Colonic mucosa (tissue), 4 donors: ENCODE data around the gene OLIG3. TPM values are rescaled to one million over a fixed set of nuclear protein-coding genes. Genes with fewer than 3 reads are reported as not detected.

Experiments
- DNase-seq: peaks from one replicate; pipeline ENCODE4 v3.0.0-alpha.2; 2020
- H3K27ac ChIP-seq: fragments of 200-600 bp; one replicate; pipeline ENCODE4 v1.8.0; 2021
- H3K27me3 ChIP-seq: fragments of 200-600 bp; one replicate; pipeline ENCODE4 v1.8.0; 2021
- H3K36me3 ChIP-seq: fragments of 200-600 bp; one replicate; pipeline ENCODE4 v1.8.0; 2021
- H3K4me1 ChIP-seq: fragments of 200-600 bp; one replicate; pipeline ENCODE4 v1.8.0; 2021; ENCODE audit warnings: mild to moderate bottlenecking
- H3K4me3 ChIP-seq: fragments of 200-600 bp; one replicate; pipeline ENCODE4 v1.8.0; 2021
- H3K9ac ChIP-seq, 2 donors: one replicate each; pipeline ENCODE4 v1.7.0; 2013; ENCODE audit warnings: control low read depth in 2 of 2, low read depth in 2 of 2, low read length in 2 of 2
- H3K9me3 ChIP-seq: fragments of 200-600 bp; one replicate; pipeline ENCODE4 v1.8.0; 2021
- CTCF ChIP-seq: fragments of 200-600 bp; IDR thresholded peaks from one replicate; pipeline ENCODE4 v1.8.0; 2022; ENCODE audit warnings: antibody characterized with exemption, mild to moderate bottlenecking
- intact Hi-C: fragments of 100-400 bp; cut with DNase I; formaldehyde crosslinking; loops from one replicate; pipeline ENCODE4 v1.14.1; 2022
- total RNA-seq, 2 donors: library from RNA; stranded (reverse); fragmentation: NEBNext Ultra II Directional in 1 of 2; extraction: Animal tissue kit (Norgen Biotek cat#: 25700) in 1 of 2; gene quantifications; one replicate each; pipeline ENCODE4 v1.2.1, GENCODE V29; 2021
- donor health status: healthy.
- donor health status: DM: no; HTN: no; CAD: no.
- donor health status: DM: no; HTN: no; CAD: no.

OLIG3 gene
- total RNA-seq = not detected

GRCh38 chr6:137494281-137494987, at the start of gene OLIG3:
OLIG3 (minus strand) TSS chr6:137494394; CDS start chr6:137494170, 224 bp downstream.
- peaks cover 99% of the 10 kb centered on the region for H3K27me3 ChIP-seq
- H3K9ac ChIP-seq = no peak within 1 kb of the TSS
- no peak for TF ChIP-seq CTCF
- H3K36me3 ChIP-seq = no peaks in the 10 kb centered on the region
- intact Hi-C loops = no loop called here
- no peak within 1 kb of the TSS for H3K27ac ChIP-seq
- no peaks in the 10 kb centered on the region for H3K9me3 ChIP-seq
- no peak for DNase-seq
- no peak within 1 kb of the TSS for H3K4me3 ChIP-seq
- H3K4me1 ChIP-seq = peaks cover 12% of the 10 kb centered on the region

- H3K27me3 ChIP-seq = no peaks in the 10 kb centered on the region
- H3K9me3 ChIP-seq = no peaks in the 10 kb centered on the region
- no peaks in the 10 kb centered on the region for H3K4me1 ChIP-seq
- no peak for TF ChIP-seq CTCF
- no peak overlapping the region for H3K27ac ChIP-seq
- no peaks in the 10 kb centered on the region for H3K36me3 ChIP-seq
- intact Hi-C loops = no loop called here
- no peak overlapping the region for H3K4me3 ChIP-seq
- no peak overlapping the region for H3K9ac ChIP-seq
- DNase-seq = no peak
Observed at GRCh38 chr6:137543114-137543513, 48.9 kb upstream of the OLIG3 start.

- intact Hi-C loops = no loop called here
- no peak for TF ChIP-seq CTCF
Observed at GRCh38 chr6:137542713-137543112, 48.5 kb upstream of the OLIG3 start.

GRCh38 chr6:137541534-137542063, 47.4 kb upstream of the OLIG3 start:
- Histone ChIP-seq H3K9me3 (no peaks in the 10 kb centered on the region), H3K9ac (no peak overlapping the region), H3K27me3 (no peaks in the 10 kb centered on the region), H3K36me3 (no peaks in the 10 kb centered on the region), H3K4me3 (no peak overlapping the region), H3K4me1 (no peaks in the 10 kb centered on the region), H3K27ac (no peak overlapping the region)
- intact Hi-C loops = no loop called here
- TF ChIP-seq CTCF = no peak
- no peak for DNase-seq

More at GRCh38 chr6:137542713-137543112, 48.5 kb upstream of the OLIG3 start:
- Histone ChIP-seq H3K36me3 (no peaks in the 10 kb centered on the region), H3K9ac (no peak overlapping the region), H3K27me3 (no peaks in the 10 kb centered on the region), H3K4me1 (no peaks in the 10 kb centered on the region), H3K4me3 (no peak overlapping the region), H3K27ac (no peak overlapping the region), H3K9me3 (no peaks in the 10 kb centered on the region)
- no peak for DNase-seq

GRCh38 chr6:137536104-137536773, 42.0 kb upstream of the OLIG3 start:
- no peak overlapping the region for H3K27ac ChIP-seq
- intact Hi-C loops = no loop called here
- H3K9ac ChIP-seq = no peak overlapping the region
- H3K4me3 ChIP-seq = no peak overlapping the region
- no peaks in the 10 kb centered on the region for H3K9me3 ChIP-seq
- H3K4me1 ChIP-seq = no peaks in the 10 kb centered on the region
- TF ChIP-seq CTCF = no peak
- no peak for DNase-seq
- no peaks in the 10 kb centered on the region for H3K27me3 ChIP-seq
- H3K36me3 ChIP-seq = no peaks in the 10 kb centered on the region
